Retinal pigment epithelial cell (primary cell): ENCODE data around the gene OPHN1.
A peak's percentile ranks its signal among the peaks of the same experiment; 100 is the strongest.

Source experiments
- DNase-seq: peaks from one replicate; pipeline ENCODE4 v3.0.0-alpha.2; 2010; ENCODE audit warnings: low read depth
- H3K4me3 ChIP-seq: 2 replicates; pipeline ENCODE4 v1.5.1; 2011; ENCODE audit warnings: mild to moderate bottlenecking, low read length, control low read depth, moderate library complexity
- TF ChIP-seq, protein P1 (sequence below): conservative IDR thresholded peaks from 2 replicates; pipeline ENCODE4 v1.5.1; 2011; ENCODE audit warnings: low read depth, low read length, control low read depth, inconsistent platforms

Gene OPHN1

DNA sequence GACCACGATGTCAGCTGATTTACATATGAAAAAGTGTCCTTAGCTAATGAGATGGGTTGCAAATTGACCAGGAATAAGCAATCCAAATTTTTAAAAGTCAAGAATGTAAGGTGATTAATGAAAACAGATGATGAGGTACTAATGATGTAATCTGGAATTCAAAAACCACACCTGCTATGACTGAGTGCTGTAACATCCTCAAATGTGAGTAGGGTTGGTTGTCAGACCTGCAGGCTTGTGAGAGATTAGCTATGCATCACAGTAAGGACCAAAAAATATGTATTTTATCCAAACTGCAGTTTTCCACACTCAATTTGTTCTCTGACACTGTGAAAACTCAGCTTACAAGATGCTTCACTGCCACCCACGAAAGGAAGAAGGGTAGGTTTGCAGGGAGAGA is 242.5 kb downstream of the OPHN1 start:
- DNase-seq = no peak
- H3K4me3 ChIP-seq = no peak overlapping the region
- TF ChIP-seq, protein P1, sequence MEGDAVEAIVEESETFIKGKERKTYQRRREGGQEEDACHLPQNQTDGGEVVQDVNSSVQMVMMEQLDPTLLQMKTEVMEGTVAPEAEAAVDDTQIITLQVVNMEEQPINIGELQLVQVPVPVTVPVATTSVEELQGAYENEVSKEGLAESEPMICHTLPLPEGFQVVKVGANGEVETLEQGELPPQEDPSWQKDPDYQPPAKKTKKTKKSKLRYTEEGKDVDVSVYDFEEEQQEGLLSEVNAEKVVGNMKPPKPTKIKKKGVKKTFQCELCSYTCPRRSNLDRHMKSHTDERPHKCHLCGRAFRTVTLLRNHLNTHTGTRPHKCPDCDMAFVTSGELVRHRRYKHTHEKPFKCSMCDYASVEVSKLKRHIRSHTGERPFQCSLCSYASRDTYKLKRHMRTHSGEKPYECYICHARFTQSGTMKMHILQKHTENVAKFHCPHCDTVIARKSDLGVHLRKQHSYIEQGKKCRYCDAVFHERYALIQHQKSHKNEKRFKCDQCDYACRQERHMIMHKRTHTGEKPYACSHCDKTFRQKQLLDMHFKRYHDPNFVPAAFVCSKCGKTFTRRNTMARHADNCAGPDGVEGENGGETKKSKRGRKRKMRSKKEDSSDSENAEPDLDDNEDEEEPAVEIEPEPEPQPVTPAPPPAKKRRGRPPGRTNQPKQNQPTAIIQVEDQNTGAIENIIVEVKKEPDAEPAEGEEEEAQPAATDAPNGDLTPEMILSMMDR = no peak

DNA sequence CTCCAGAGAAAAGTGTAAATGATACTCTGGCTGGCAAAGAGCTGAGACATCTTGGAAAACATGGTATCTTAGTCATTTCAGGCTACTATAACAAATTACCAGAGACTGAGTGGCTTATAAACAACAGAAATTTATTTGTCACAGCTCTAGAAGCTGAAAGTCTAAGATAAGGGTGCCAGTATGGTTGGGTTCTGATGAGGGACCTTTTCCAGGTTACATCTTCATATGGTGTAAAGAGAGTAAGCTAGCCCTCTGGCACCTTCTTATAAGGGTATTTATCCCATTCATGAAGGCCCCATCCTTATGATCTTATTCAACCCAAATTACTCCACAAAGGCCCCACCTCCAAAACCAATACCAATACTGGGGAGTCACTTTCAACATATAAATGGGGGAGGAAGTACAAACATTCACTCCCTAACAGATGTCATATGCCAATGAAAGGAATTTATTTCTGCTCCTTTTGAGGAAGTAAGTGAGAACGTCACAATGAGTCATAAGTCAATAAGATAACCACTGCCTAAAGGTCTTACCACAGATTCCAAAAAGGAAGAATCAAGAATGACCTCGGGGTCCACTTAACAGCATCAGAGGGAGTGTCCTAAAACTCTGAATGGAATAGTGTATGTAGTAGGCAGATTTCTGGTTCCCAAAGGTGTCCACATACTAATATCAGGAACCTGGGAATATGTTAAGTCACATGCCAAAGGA is 246.6 kb downstream of the OPHN1 start:
- no peak overlapping the region for H3K4me3 ChIP-seq
- TF ChIP-seq, protein P1 = no peak
- DNase-seq = no peak

DNA sequence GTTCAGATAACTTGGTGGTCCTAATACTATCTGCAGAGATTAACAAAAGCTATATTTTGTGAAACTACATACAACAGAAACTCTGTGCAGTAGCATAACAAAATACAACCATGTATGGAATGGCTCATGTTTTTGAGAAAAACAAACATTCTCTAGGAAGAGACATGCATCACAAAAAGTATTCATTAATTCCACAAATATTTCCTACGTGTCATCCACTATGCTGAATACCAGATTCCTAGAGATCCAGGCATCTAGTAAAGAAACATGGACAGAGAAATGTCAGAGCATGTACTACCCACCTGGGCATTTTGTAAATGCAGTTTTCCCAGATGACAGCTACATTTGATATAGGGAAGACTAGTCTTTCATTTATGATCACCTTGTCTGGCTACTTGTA is 248.1 kb downstream of the OPHN1 start:
- no peak overlapping the region for H3K4me3 ChIP-seq
- no peak for DNase-seq
- TF ChIP-seq, protein P1 = no peak

DNA sequence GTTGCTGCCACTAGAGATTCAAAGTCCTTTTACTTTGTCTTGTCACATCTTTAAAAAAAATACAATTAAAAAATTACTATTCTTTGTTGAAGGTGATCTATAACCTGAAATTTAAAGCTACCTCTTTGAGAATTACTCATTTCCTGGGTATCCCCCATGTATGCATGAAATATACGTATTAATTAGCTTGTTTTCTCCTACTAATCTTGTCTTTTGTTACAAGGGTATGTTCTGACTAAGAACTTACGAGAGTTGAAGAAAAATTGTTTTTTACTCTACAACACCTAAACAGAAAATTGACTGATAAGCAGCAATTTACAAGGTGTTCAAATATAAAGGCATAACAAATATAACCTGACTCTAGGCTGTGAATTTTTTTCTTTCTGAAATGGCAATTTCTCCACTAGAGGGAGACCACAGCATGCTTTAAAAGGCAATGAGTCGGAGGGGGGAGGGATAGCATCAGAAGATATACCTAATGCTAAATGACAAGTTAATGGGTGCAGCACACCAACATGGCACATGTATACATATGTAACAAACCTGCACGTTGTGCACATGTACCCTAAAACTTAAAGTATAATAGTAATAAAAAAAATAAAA is 249.6 kb downstream of the OPHN1 start:
- TF ChIP-seq, protein P1 = peak; percentile 69
- no peak for DNase-seq

DNA sequence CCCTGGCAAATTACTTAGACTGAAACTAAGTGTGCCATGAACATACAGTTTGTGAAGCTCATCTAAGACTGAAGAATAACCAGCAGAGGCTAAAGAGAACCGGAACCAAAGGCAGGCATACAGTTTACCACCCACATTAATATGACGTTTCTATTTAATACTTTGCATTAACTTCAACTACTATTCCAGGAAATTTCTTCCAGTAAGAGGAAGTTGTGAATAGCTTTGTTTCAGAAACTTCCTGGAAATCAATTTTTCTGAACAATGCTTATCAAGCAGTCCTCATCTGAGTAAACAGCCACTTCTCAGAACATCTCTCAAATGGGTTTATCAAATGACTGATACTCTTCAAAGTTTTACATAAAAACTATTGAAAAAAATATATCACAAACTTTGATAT is 252.7 kb downstream of the OPHN1 start:
- H3K4me3 ChIP-seq = no peak overlapping the region
- DNase-seq = no peak
- TF ChIP-seq, protein P1 = no peak

More for the DNA sequence above, 249.6 kb downstream of the OPHN1 start:
- no peak overlapping the region for H3K4me3 ChIP-seq

DNA sequence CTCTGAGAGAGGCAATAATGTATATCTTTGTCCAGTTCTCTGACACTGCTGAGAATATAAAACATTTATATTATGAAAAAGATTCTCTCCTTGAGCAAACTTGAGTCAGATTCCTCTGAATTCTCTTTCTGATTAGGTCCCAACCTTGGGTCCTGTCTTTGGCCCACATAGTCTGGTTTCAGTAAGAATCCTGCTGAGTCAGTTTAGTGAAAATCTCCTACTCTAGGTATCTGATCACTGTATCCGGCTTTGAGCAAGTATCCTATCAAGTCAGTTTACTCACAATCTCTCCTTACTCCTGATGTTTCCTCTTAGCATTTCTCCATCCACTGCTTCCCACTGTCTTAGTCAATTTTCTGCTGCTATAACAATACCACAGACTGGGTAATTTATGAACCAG is 253.9 kb downstream of the OPHN1 start:
- DNase-seq = no peak
- TF ChIP-seq, protein P1 = no peak

DNA sequence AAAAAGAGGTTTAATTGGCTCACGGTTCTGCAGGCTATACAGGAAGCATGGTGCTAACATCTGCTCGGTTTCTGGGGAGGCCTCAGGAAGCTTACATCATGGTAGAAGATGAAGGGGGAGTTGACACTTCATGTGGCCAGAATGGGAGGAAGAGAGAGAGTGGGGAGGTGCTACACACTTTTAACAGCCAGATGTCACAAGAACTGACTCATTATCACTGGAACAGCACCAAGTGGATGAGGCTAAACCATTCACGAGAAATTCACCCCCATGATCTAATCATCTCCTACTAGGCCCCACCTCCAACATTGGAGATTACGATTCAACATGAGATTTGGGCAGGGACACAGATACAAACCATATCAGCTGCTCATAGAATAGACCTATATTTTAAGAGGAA is 255.8 kb downstream of the OPHN1 start:
- no peak for DNase-seq
- H3K4me3 ChIP-seq = no peak overlapping the region
- TF ChIP-seq, protein P1 = no peak

More for the DNA sequence above, 253.9 kb downstream of the OPHN1 start:
- H3K4me3 ChIP-seq = no peak overlapping the region
